GM12891 (cell line): ENCODE results near the gene PYGO2.

Source experiments
- POLR2A ChIP-seq: IDR thresholded peaks from 2 replicates; pipeline ENCODE4 v1.6.1; 2011; ENCODE audit warnings: low read depth, low read length, control low read depth
- POLR2AphosphoS5 ChIP-seq: IDR thresholded peaks from 2 replicates; pipeline ENCODE4 v1.6.1; 2011; ENCODE audit warnings: low read depth, low read length, control low read depth
- TAF1 ChIP-seq: IDR thresholded peaks from 2 replicates; pipeline ENCODE4 v1.6.1; 2011; ENCODE audit warnings: low read depth, low read length, control low read depth

- TF ChIP-seq POLR2A (no peak), POLR2AphosphoS5 (no peak), TAF1 (no peak)
Observed at GRCh38 chr1:154908937-154909336, 52.6 kb downstream of the PYGO2 start.
